HEK293T (cell line): ENCODE measurements around the gene ZNRF3.

ENCODE experiments used
- CTCF ChIA-PET: fragments of 350-600 bp; formaldehyde crosslinking; extraction: SDS; loops from one replicate; lab custom pipeline; 2021; ENCODE audit warnings: antibody characterized with exemption, inconsistent platforms; lab: Yijun Ruan, JAX
- POLR2A ChIA-PET: fragments of 350-600 bp; formaldehyde crosslinking; extraction: SDS; loops from one replicate; lab custom pipeline; 2020; ENCODE audit warnings: antibody characterized with exemption, inconsistent platforms; lab: Yijun Ruan, JAX
- DNase-seq: peaks from one replicate; pipeline ENCODE4 v3.0.0; 2012; ENCODE audit warnings: mixed read lengths; ENCODE audit errors: extremely low spot score
- ARNT ChIP-seq: fragments of 450-650 bp; IDR thresholded peaks from 2 replicates; pipeline ENCODE4 v1.6.1; 2017; ENCODE audit warnings: mild to moderate bottlenecking
- BHLHE40 ChIP-seq: fragments of 450-650 bp; IDR thresholded peaks from 2 replicates; pipeline ENCODE4 v1.6.1; 2016; ENCODE audit warnings: mild to moderate bottlenecking, moderate library complexity, borderline replicate concordance
- CTBP1 ChIP-seq: fragments of 450-650 bp; IDR thresholded peaks from 2 replicates; pipeline ENCODE4 v1.6.1; 2016; ENCODE audit warnings: borderline replicate concordance
- ELF4 ChIP-seq: fragments of 450-650 bp; IDR thresholded peaks from 2 replicates; pipeline ENCODE4 v1.6.1; 2017; ENCODE audit warnings: antibody characterized with exemption
- FOXA1 ChIP-seq: fragments of 450-650 bp; IDR thresholded peaks from 2 replicates; pipeline ENCODE4 v1.6.1; 2016; ENCODE audit warnings: mild to moderate bottlenecking
- FOXK2 ChIP-seq: fragments of 450-650 bp; IDR thresholded peaks from 2 replicates; pipeline ENCODE4 v1.6.1; 2016; ENCODE audit warnings: mild to moderate bottlenecking
- FOXM1 ChIP-seq: fragments of 450-650 bp; IDR thresholded peaks from 2 replicates; pipeline ENCODE4 v1.6.1; 2017; ENCODE audit warnings: mild to moderate bottlenecking, borderline replicate concordance
- HDGF ChIP-seq: fragments of 450-650 bp; IDR thresholded peaks from 2 replicates; pipeline ENCODE4 v1.6.1; 2017; ENCODE audit warnings: antibody characterized with exemption, borderline replicate concordance
- L3MBTL2 ChIP-seq: fragments of 450-650 bp; conservative IDR thresholded peaks from 2 replicates; pipeline ENCODE4 v1.6.1; 2016; ENCODE audit warnings: mild to moderate bottlenecking
- LEF1 ChIP-seq: fragments of 450-650 bp; IDR thresholded peaks from 2 replicates; pipeline ENCODE4 v1.6.1; 2017; ENCODE audit warnings: mild to moderate bottlenecking, borderline replicate concordance
- NFRKB ChIP-seq: fragments of 450-650 bp; IDR thresholded peaks from 2 replicates; pipeline ENCODE4 v1.6.1; 2016; ENCODE audit warnings: mild to moderate bottlenecking, moderate library complexity
- SP1 ChIP-seq: fragments of 450-650 bp; IDR thresholded peaks from 2 replicates; pipeline ENCODE4 v1.6.1; 2017
- SUZ12 ChIP-seq: fragments of 450-650 bp; IDR thresholded peaks from 2 replicates; pipeline ENCODE4 v1.6.1; 2016; ENCODE audit warnings: mild to moderate bottlenecking
- TARDBP ChIP-seq: fragments of 450-650 bp; IDR thresholded peaks from 2 replicates; pipeline ENCODE4 v1.6.1; 2016
- ZNF384 ChIP-seq: fragments of 450-650 bp; IDR thresholded peaks from 2 replicates; pipeline ENCODE4 v1.6.1; 2016
- TF ChIP-seq, protein P1 (sequence below): fragments of 450-650 bp; IDR thresholded peaks from 2 replicates; pipeline ENCODE4 v1.6.1; 2016

The ZNRF3 gene

DNA sequence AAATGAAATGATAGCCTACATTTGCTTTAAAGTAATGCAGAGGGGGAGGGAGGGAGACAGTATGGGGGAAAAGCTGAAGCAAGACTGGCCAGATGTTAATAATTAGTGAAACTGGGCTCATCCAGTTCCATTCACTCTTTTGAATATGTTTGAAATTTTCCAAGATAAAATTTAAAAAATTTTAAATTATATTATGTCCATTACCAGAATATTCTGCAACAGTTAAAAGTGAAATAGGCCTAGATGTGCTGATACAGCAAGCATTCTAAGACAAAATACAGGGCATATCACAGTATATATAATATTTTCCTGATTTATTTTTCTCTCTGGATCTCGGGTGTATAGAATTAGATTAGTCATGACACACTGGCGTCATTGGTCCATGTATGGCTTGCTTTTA, 13.6 kb upstream of the ZNRF3 start:
- ChIA-PET CTCF (no interaction called here), POLR2A (no interaction called here)
- no peak for DNase-seq
- TF ChIP-seq ELF4 (no peak), NFRKB (no peak), L3MBTL2 (no peak), HDGF (no peak), FOXK2 (no peak), FOXA1 (no peak), CTBP1 (no peak), BHLHE40 (no peak), LEF1 (no peak), FOXM1 (no peak)

DNA sequence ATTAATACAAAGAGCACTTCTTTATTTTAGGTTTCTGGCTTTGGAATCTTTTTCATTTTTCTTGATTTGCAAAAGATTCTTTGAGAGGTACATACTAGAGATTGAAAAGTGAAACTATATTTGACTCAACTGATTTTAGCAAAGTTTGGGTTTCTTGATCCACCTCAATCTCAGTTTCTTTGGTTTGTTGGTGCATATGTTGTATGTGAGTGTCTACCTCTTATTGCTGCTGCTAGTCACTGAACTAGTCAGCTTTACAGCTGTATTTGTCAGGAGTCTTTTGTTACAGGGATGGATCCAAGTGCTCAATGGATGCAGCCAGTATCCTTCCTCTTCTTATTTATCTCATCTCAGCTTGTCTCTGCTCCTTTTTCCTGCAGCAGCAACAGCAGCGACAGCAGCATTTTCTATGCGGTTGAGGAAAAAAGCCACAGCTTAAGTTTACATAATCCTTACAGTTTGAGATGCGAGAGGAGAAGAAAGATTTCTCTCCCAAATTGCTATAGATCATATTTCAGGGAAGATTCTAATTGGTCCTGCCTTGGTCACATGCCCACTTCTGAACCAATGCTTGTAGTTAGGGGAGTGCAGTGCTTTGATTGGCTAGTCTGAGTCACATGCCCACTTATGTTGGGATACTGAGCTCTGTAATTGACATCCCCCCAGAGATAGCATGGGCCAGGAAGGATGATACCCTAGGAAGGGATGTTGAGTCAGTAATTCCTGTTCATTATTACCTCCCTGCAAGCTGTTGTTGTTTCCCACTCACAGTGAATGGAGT, 10.0 kb upstream of the ZNRF3 start:
- TF ChIP-seq L3MBTL2 (no peak), NFRKB (no peak), ELF4 (no peak), SUZ12 (no peak), FOXA1 (no peak), LEF1 (no peak)
- TF ChIP-seq, protein P1, sequence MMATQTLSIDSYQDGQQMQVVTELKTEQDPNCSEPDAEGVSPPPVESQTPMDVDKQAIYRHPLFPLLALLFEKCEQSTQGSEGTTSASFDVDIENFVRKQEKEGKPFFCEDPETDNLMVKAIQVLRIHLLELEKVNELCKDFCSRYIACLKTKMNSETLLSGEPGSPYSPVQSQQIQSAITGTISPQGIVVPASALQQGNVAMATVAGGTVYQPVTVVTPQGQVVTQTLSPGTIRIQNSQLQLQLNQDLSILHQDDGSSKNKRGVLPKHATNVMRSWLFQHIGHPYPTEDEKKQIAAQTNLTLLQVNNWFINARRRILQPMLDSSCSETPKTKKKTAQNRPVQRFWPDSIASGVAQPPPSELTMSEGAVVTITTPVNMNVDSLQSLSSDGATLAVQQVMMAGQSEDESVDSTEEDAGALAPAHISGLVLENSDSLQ: no peak
- no peak for DNase-seq
- ChIA-PET CTCF (no interaction called here), POLR2A (interaction anchor here (2.8 kb wide), 1 partner anchor 9 kb away, joined by 14 read pairs; the partner anchor contains the start of gene ZNRF3)

DNA sequence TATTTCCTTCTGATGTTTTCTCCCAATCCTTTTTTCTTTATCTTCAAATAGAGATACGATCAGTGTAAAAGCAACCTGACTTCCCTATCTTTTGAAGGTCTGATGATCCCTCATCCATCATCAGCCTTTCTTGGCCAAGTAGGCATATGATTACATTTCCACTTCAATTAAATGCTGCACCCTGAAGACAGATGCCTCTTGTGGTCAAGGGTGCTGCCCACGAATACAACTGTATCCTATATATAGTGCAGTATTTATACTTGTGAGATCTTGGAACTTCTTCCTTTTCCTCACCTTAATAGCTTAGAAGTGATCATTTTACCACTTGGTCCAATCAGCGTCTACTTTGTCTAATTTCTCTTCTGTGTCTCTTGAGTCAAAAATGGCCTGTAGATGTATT, 9.3 kb upstream of the ZNRF3 start:
- ChIA-PET CTCF (interaction anchor here (0.6 kb wide), 1 partner anchor 955 kb away, joined by 3 read pairs; the partner anchor contains the start of gene PITPNB), POLR2A (interaction anchor here (2.8 kb wide), 1 partner anchor 9 kb away, joined by 14 read pairs; the partner anchor contains the start of gene ZNRF3)
- TF ChIP-seq FOXM1 (no peak), ARNT (no peak), BHLHE40 (no peak), FOXK2 (no peak), ELF4 (no peak), TARDBP (no peak), SP1 (no peak), LEF1 (no peak), CTBP1 (no peak), ZNF384 (no peak), SUZ12 (no peak), L3MBTL2 (no peak), NFRKB (no peak), HDGF (no peak), FOXA1 (no peak)
- TF ChIP-seq, protein P1: no peak
- DNase-seq: no peak

DNA sequence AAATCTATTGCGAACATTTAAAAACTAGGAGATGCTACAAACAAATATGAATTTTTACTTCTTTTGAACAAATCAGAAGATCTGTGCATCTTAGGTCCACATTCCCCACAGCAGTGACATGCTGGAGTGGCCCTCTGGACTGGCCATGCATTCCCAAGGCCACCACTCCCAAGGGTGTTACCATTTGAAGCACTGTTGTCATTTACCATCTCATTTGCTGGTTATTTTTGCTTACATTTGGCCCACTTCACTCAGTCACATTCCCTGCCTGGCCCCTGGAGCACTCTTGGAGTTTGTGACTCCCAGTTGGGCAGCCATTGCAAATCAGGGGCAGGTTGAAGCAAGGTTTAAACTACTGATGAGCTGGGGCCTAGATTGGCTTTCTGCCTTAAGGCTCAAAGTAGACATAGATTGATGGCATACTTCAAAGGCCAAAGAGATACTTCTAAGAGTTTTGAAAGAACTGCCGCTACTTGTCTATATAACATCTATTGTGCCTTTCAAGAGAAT, 8.5 kb upstream of the ZNRF3 start:
- CTCF ChIA-PET: interaction anchor here (0.6 kb wide), 2 partner anchors 28 to 956 kb away, joined by 3 read pairs; partner anchors contain the start of gene PITPNB
- POLR2A ChIA-PET: interaction anchor here (2.8 kb wide), 1 partner anchor 8 kb away, joined by 14 read pairs; the partner anchor contains the start of gene ZNRF3

DNA sequence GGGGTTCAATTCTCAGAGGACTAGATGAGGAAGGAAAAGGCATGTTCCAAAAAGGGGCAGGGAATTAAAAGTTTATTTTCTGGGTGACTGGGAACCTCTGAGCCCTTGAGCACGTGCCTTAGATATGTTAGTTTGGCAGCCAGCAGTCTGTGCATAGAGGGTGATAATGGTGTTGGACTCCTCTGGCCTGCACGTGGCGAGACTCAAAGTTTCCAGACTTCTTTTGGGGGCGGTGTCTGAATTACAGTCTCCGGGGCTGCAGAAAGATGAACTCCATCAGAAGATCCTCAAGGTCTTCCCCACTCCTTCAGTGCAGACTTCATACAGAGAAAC, 861 bp upstream of the ZNRF3 start:
- CTCF ChIA-PET: interaction anchor here (0.6 kb wide), 1 partner anchor 137 kb away, joined by 11 read pairs; no protein-coding TSS in a partner anchor
- DNase-seq: no peak
- POLR2A ChIA-PET: interaction anchor here (1.0 to 2.0 kb wide), 9 partner anchors 9 to 148 kb away, joined by 3 to 14 read pairs (median 6); partner anchors contain the start of gene XBP1
- TF ChIP-seq ELF4 (no peak), FOXK2 (no peak), TARDBP (no peak), BHLHE40 (no peak), SUZ12 (no peak), ZNF384 (no peak), LEF1 (no peak), L3MBTL2 (no peak)

More for the DNA sequence above, 8.5 kb upstream of the ZNRF3 start:
- no peak for TF ChIP-seq CTBP1
- no peak for TF ChIP-seq ELF4
- no peak for TF ChIP-seq FOXK2
- no peak for TF ChIP-seq FOXA1
- TF ChIP-seq LEF1: no peak
- no peak for TF ChIP-seq FOXM1
- no peak for TF ChIP-seq SP1
- no peak for TF ChIP-seq NFRKB
- TF ChIP-seq L3MBTL2: no peak
- no peak for TF ChIP-seq TARDBP
- TF ChIP-seq ZNF384: no peak
- no peak for TF ChIP-seq HDGF
- no peak for TF ChIP-seq SUZ12
- DNase-seq: no peak

DNA sequence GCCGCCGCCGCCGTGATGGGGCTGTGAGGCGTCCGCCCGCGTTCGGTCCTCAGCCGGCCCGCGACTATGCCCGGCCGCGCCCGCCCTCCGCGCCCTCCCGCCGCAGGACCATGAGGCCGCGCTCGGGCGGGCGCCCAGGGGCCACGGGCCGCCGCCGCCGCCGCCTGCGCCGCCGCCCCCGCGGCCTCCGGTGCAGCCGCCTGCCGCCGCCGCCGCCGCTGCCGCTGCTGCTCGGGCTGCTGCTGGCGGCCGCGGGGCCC, 215 bp downstream of the ZNRF3 start:
- TF ChIP-seq L3MBTL2 (no peak), ELF4 (no peak), FOXA1 (no peak), SUZ12 (no peak), CTBP1 (no peak), ARNT (no peak), SP1 (no peak), LEF1 (no peak), ZNF384 (no peak), FOXM1 (no peak), TARDBP (no peak), BHLHE40 (no peak)
- POLR2A ChIA-PET: interaction anchor here (0.9 to 2.0 kb wide), 11 partner anchors 10 to 189 kb away, joined by 3 to 14 read pairs (median 4); partner anchors contain the start of genes KREMEN1 and XBP1

More for the DNA sequence above, 215 bp downstream of the ZNRF3 start:
- CTCF ChIA-PET: no interaction called here
- no peak for DNase-seq
